Activated CD4-positive, CD25-positive, alpha-beta regulatory T cell treated with anti-CD3 and anti-CD28 coated beads, Interleukin-2, amount 50 U/mL, for 24 hours (primary cell): ENCODE measurements around the gene GRID2.
"Not testable (repeated sequence)": the region's sequence is repeated elsewhere in the genome, so short reads cannot be mapped to it uniquely, and the experiment has no call there.

Experiments
- ATAC-seq, 2 donors: fragments of 150-1000 bp; cut with Tn5 transposase; one replicate each; pipeline ENCODE4 v1.10.0; 2021; ENCODE audit warnings: mild to moderate bottlenecking in 1 of 2, moderate library complexity in 1 of 2

GRID2 gene

DNA sequence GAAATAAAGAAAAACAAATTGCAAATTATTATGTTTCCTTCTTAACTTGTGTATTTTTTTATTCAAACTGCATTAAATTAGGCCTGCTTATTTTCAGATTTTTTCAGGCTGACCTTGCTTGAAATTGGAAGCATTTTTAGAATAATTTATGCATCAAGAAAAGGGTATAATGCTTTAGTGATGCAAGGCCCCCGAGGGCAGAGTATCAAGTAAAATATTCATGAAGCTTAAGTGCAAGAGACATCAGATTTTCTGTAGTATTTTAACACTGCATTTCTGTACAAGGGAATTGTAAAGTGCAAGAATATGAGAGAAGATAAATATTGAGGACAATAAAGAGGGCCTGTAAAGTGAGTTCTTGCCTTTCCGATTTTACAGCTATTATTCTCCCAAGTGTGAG is 1039.0 kb downstream of the GRID2 start:
- ATAC-seq, result no peak

DNA sequence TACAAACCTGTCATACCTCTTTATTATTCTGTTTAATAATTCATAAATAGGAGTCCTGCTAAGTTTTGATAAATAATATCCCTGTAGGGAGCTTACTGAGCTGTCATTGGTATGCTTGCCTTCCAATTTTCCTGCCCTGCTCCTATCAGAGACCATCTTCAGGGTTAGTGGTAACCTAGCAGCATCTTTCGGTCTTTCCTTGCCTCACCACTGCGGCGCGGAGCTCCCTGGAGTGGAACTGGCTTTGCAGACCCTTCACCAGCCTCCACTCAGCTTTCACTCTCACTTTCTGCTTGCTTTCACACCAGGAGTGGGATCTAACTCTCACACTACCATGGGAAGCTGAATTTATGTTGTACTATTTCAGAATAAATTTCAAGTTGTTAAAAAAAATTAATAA is 1043.1 kb downstream of the GRID2 start:
- no peak for ATAC-seq

DNA sequence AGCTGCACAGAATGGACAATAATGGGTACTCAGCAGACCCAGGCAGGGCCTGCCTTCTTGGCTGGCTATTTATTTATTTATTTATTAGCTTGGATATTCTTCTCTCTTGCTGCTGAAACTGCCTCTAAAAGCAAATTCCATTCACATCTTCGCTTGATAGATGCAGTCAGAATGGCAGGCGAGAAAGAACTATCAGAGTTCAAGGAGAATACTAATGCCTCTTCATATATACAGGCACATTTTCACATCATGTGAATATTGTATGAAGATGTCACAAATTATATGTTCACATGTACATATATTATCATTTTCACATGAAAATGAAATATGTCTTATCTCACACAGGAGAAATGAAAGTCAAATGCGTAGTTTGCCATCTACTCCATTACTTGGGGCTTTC is 1045.1 kb downstream of the GRID2 start:
- no peak for ATAC-seq

DNA sequence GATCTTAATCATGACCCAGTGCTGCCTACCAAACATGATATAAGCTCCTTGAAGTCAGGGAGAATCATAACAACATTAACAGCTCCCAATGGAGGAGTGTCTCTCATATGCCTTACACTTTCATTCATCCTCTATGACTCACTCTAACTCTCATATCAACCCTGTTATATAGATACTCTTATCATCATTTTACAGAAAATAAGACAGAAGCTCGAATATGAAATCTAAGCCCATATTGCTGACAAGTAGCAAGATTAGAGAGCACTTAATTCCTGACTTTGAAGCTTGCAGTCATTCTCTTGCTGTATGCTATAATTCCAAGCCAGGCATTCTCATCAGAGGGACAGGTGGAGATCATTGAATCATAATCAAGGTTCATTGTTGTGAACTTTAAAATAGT is 1048.1 kb downstream of the GRID2 start:
- no peak for ATAC-seq

DNA sequence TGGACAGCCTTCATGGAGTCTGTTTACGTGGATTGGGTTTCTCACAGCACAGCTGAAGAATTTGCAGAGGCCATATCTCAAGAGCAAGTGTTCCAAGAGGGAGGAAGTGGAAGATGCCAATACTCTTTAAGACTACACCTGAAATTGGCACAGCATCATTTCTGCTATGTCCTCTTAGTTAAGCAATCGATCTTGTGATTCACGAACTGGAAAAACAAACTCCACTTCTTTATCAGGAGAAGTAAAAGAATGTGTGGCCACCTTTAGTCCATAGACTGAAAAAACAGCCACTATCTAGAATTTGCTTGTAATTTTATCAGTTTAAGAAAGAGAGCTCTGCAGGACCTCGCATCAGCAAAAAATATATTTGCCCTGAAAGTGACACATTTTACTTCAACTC is 1051.6 kb downstream of the GRID2 start:
- ATAC-seq, result no peak

DNA sequence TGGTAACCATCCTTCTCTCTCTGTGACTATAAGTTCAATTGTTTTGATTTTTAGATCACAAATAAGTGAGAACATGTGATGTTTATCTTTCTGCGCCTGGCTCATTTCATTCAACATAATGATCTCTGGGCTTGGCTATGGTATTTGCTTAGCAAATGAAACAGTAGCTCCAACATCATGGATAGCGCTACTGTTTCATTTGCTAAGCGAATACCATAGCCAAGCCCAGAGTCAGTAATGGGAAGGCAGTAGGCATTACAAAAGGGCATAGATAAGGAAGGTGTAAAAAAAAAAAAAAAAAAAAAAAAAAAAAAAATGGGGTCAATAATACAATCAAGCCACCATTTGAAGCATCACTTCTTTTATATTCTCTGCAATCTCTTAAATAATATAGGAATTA is 1055.8 kb downstream of the GRID2 start:
- ATAC-seq, result no peak

DNA sequence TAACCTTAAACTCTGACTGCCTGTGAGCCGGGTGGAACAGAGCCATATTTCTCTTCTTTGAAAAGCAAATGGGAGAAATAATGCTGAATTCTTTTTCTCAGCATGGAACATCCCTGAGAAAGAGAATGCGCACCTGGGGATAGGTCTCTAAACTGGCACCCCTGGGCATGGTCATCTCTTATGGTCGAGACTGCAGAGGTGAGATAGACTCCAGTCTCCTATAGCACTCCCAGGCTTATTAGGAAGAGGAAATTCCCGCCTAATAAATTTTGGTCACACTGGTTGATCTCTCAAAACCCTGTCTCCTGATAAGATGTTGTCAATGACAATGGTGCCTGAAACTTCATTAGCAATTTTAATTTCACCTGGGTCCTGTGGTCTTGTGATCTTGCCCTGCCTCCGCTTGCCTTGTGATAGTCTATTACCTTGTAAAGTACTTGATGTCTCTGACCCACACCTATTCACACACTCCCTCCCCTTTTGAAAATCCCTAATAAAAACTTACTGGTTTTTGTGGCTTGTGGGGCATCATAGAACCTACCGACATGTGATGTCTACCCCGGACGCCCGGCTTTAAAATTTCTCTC is 1062.5 kb downstream of the GRID2 start:
- not testable (repeated sequence) for ATAC-seq

DNA sequence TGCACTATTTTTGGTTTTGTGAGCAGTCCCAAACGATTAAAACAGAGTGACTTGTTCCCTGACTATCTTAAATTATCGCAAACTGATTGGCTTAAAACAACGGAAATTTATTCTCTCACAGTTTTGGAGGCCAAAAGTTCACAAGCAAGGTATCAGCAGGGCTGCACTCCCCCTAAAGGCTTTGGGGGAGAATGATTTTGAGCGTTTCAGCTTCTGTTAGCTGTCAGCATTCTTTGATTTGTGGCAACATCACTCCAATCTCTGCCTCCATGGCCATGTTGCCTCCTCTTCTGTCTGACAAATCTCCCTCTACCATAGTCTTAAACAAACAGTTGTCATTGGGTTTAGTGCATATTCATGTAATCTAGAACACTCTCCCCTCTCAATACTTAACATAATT is 1065.2 kb downstream of the GRID2 start:
- no peak for ATAC-seq

DNA sequence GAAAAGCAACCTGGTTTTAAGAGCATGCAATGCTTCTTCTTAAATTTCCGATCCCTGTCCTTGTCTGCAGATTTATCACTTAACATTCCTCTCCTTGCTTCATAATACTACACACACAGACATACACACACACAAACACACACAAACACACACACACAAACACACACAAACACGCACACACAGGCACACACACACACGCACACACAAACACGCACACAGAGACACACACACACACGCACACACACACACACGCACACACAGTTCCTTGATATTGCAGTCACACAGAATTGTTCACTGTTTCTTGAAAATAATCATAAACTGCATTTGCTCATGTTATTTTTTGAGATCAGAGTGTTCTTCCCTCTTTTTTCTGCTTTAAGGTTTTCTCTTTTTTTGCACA is 1066.5 kb downstream of the GRID2 start:
- ATAC-seq, result no peak

DNA sequence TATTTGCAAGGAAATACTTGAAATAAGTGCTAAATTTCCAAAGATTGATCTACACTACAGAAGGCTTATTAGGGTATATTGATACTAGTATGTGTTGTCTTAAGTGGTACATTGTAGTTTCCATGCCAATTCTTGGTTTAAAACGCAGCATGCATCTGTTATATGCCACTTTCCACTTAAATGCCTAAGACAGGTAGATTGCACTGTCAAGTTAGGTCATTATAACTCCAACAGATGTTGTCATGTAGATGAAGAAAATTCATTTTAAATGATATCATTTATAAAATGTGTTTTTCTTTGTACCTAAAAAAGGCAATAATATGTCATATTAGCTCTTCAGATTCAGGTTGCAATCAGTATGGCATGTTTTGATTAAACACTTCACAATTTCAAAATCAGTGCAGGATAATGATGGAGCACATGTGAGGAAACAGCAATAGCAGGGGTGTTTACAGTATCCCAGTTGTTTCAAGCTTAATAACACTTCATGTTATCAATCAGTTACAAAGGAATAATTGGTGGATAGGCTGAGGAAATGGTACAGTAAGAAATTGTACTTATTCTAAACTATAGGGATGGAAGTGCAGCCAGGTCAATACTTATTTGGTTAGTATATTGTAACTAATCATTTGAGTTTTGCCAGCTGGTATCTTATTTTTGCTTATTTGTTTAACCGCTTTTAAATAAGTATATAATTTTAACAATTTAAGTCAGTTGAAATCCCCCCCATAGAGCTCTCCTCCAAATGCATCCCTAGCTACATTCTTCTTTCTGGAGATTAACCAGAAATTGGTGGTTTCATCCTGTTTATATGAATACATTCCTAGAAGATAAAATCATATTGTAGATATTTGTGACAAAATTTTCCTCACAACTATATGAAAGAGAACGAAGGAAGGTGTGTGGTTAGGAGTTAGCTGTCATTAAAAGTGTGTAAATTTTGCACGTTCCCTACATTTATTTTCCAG is 1070.4 kb downstream of the GRID2 start:
- no peak for ATAC-seq

DNA sequence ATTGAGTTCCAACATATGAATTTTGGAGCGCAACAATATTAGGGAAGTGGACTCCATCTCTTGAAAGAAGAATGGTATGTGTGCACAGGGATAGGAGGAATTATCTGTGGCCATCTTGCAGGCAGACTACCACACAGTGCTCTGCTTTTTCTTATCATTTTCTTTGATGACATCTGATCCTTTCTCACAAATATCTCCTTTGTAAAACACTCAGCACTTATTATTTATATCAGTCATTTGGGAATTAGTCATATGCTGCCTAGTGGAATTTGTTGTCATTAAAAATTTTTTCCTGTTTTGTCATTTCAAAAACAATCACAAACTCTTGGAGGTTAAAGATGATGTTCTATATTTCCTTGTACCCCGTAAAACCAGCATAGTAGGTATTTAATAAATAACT is 1080.5 kb downstream of the GRID2 start:
- ATAC-seq, result no peak

DNA sequence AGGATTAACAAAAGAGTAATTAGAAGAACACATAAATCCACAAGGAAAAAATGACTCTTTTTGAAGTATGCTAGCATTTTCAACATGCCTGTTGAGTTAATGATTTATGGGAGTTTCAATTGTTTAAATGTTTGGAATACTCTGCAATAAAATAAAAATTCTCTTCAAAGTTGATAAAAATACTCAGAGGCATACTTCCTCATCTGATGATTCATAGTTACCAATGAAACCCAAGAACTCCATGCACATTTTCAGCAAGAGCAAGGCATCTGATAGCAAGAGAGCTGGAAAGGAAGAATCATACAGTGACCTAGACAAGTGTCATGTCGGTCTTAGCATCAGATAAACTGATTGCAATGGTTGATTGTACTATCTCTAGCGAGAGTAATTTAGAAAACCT is 1081.1 kb downstream of the GRID2 start:
- ATAC-seq, result no peak

DNA sequence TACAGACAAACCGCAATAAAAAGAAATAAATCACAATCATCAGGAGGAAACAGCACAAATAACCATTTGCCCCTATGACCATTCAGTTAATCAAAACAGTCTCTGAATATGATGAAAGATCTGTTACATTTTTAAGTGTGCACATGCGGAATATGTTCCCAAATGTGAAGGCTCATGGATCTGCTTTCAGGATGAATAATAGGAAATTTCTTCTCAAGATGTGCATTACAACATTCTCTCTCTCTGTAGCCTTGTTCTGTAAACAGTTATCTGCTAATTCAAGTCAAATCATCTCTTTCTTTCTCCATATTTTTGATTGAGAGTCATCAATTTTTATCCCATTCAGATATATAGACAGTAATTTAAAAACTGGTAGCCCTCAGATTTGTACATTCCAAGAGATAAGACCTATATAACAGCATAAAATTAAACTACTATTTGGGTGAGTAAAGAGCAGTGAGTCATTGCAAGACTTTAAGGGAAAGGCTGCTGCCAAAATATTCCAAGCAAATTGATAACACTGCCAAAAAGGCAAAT is 1090.8 kb downstream of the GRID2 start:
- ATAC-seq, result no peak

DNA sequence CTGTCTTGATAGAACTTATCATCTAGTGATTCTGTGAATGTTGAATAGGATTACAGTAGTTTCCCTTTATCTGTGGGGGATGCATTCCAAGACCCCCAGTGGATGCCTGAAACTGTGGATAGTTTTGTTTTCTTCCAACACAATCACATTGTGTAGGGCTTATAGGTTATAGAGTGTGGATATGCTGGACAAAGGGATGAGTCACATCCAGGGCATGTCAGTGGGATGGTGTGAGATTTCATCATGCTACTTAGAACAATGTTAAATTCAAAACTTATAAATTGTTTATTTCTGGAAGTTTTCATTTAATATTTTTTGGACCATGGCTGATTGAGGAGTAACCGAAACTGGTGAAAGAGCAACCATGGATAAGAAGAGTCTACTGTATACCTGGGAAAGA is 1092.5 kb downstream of the GRID2 start:
- no peak for ATAC-seq

DNA sequence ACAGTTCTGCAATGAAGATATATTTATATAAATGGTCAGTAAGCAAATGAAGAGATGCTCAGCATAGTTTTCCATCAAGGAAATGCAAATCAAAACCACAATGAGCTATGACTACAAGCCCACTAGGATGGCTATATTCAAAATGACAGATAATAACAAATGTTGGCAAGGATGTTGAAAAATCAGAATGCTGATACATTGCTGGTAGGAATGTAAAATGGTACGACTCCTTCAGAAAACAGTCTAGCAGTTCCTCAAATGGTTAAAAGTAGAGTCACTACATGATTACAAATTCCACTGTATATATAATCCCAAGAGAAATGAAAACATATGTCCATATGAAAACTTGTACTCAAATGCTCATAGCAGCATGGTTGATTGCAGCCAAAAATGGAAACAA is 1099.8 kb downstream of the GRID2 start:
- ATAC-seq, result no peak

DNA sequence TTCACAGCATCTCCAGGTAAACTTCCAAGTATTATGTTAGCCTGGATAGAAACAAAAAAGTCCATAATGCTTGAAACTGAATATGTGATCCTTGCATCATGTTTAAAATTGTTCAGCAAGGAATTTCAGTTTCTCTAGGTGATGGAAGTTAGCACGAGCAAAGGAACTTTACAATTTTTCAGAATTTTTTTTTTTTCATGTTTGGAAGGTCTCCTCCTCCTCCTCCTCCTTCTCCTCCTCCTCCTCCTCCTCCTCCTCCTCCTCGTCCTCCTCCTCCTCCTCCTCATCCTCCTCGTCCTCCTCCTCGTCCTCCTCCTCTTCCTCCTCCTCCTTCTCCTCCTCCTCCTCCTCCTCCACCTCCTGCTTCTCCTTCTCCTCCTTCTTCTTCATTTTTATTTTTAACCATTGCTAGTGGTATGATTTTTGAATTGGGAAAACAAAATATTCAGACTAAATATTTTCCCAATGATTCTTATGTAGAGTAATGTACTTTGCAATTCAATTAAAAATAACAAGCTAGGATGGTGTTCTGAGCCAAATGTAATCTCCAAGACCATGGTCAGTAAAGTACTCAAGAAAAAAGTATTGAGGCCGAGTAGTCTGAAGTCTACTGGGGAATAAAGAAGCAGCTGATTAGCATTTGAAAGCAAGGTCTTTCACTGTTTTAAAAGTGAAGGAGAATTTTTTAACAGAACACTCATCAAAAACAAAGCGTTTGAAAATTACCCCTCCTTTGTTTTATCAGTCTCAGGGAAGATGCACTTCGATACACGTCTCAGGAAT is 1103.9 kb downstream of the GRID2 start:
- ATAC-seq, result no peak

DNA sequence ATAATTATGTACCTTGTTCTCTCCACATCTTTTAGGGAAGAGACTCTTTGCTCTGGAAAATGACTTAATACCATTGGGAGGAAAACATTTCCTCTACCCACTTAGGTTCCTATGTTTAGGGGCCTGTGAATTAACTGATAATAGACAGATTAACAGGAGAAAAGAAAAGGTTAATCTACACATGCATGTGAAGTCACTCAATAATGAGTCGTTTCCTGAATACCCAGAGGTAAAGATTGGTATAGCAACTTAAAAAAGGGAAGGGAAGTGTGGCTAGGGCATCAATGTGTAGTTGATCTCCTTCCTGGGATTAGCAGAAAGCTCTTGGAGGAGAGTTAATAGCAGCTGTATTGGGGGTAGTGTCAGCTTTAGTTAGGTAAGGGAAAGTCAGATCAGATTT is 1105.3 kb downstream of the GRID2 start:
- ATAC-seq, result no peak

DNA sequence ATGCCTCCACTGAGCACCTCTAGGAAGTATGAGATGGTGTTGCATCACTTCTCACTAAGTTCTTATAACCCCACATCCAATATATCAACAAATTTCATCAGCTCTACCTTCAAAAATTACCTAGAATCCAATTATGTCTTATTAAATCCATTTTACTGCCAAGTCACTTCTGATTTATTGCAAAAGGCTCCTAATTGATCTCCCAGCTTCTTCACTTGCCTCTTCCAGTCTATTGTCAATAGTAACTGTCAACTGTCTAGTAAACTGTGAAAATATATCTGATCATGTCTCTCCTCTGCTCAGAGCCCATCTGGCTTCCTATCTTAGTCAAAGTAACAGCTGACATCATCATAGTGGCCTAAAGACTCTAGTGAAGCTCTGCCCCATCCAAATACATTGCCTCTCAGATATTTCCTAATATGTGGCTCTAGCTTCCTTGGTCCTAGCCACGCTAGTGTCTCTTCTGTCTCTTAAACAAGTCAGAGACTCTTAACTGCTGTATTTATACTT is 1110.3 kb downstream of the GRID2 start:
- ATAC-seq, result no peak

DNA sequence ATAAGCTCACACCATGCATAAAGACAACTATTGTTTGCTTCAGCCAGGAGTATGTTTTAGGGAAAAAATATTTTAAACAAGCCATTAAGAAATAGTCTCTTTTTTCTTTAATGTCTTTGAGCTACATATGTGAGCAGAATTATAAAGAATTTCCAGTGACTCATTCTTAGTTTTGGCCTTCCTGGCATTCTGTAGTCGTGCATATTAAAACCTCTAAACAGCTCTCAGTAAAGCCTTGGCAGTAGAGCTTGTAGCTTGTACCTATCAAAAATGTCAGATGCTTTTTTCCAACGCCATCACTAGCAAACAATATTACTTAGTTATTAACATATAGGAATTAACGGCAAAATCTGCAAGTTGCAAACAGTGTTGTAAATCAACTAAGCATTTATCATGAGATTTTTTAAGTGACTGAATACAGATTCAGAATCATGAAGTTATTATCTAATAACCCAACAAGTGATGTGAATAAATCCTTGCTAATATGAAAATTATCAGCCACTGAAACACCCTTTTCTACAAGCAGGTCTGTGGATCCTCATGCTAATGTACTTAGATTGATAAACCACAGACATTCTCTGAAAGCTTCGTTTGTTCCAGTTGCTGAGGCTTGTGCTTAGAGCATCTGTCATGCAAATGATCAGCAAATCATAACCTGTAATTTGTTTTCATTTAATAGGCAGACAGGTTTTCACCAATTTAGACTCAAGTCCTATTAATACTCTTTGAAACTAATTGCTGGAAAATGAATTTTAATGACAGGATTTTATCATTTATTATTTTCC is 1112.8 kb downstream of the GRID2 start:
- no peak for ATAC-seq

DNA sequence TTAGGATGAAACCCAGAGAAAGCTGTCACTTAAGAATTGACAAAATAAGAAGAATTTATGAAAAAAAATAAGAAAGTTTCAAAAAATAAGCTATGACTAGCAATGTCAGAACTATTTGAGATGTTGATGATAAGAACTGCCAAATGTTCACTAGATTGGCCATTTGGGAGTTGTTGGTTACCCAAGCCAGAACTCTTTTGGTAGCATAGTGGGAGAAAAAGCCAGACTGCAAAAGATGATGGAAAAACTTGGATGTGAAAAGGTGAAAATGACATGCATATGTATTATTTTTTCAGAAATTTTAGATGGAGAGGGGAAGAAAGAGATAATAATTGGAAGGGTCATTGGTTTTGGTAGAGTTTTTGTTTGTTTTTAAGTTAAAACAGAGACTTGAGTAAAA is 1127.6 kb downstream of the GRID2 start:
- ATAC-seq, result no peak

DNA sequence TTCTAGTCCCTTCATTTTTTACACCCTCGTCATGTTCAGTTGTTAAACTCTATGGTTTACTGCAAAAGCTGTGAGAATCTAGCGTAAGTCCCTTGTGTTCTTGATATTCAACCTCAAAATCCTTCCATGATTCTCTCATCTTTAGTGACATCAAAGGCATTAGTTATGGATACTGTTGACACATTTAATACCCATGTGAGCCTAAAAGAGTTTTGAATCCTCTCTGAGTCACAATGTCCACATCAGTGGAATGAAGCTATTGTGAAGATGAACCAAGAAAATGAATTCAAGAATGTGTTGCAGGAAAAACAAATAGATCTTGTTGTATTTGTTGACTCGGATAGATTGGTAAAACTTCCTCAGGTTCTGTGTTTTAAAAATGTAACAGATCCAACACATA is 1130.1 kb downstream of the GRID2 start:
- ATAC-seq, result no peak

DNA sequence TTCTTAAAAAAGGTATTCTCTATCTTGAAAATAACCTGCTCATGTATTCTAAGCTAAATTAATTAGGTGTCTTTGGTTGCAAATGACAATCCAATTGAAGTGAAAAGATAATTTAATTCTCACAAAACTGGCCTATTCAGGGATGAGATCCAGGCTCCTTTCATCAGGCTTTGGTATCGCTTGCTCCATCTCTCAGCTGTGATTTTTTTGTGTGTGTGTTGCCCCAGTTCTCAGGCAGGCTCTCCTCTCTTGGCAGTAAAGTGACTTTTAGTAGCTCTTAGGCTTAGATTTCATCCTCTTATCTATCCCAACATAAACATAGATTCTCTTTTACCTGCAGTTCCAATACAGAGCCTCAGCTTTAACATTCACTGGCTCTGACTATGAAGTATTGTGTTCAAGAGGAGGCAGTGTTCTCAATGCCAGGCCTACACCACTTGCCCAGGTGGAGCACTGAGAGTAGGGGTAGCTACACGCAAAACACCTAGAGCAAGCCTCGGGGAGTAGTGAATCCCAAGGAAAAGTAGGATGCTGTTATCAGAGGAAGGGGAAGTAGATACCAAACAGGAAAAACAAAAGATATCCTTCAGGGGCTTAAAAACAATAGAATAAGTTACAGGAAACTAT is 1132.3 kb downstream of the GRID2 start:
- no peak for ATAC-seq
